Epithelial cell of proximal tubule (primary cell): ENCODE measurements around the gene CYP2A7. TPM values are rescaled to one million over a fixed set of nuclear protein-coding genes. Genes with fewer than 3 reads are reported as not detected.
"Not testable (repeated sequence)": the region's sequence is repeated elsewhere in the genome, so short reads cannot be mapped to it uniquely, and the experiment has no call there.

Source experiments
- DNase-seq: peaks from one replicate; pipeline ENCODE4 v3.0.0-alpha.2; 2011; ENCODE audit warnings: low read depth
- H3K4me3 ChIP-seq: 2 replicates; pipeline ENCODE4 v1.5.1; 2011; ENCODE audit warnings: low read depth, mild to moderate bottlenecking, low read length
- total RNA-seq: library from RNA; depleted of rRNA; stranded (reverse); fragments of >200 nt; gene quantifications from 2 replicates; pipeline ENCODE4 v1.2.3, GENCODE V29; 2015
- TF ChIP-seq, protein P1 (sequence below): conservative IDR thresholded peaks from 2 replicates; pipeline ENCODE4 v1.5.1; 2012; ENCODE audit warnings: low read depth, mild to moderate bottlenecking, low read length

Gene CYP2A7
- total RNA-seq, 1 donor from 2014 or later, result not detected

DNA sequence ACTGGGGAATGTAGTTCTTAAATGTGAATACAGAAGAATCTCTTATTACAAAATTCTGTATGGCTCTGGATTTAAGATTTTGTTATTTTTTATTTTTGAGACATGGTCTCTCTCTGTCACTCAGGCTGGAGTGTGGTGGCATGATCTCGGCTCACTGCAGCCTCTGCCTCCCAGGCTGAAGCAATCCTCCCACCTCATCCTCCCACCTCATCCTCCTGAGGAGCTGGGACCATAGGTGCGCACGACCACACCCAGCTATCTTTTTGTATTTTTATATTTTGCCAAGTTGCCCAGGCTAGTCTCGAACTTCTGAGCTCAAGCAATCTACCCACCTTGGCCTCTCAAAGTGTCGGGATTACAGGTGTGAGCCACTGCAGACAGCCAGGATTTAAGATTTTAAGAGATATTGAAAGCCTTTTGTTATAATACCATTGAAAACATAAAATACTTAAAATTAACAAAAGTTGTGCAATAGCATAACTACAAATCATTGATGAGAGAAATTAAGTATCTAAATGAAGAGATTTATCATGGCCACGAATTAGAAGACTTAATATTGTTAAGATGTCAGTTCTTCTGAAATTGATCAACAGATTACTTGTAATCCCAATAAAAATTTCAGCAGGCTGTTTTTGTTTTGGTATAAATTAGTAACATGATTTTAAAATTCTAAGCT lies 45.1 kb downstream of the CYP2A7 start:
- TF ChIP-seq, protein P1, sequence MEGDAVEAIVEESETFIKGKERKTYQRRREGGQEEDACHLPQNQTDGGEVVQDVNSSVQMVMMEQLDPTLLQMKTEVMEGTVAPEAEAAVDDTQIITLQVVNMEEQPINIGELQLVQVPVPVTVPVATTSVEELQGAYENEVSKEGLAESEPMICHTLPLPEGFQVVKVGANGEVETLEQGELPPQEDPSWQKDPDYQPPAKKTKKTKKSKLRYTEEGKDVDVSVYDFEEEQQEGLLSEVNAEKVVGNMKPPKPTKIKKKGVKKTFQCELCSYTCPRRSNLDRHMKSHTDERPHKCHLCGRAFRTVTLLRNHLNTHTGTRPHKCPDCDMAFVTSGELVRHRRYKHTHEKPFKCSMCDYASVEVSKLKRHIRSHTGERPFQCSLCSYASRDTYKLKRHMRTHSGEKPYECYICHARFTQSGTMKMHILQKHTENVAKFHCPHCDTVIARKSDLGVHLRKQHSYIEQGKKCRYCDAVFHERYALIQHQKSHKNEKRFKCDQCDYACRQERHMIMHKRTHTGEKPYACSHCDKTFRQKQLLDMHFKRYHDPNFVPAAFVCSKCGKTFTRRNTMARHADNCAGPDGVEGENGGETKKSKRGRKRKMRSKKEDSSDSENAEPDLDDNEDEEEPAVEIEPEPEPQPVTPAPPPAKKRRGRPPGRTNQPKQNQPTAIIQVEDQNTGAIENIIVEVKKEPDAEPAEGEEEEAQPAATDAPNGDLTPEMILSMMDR, result no peak
- no peak overlapping the region for H3K4me3 ChIP-seq
- DNase-seq, result no peak

DNA sequence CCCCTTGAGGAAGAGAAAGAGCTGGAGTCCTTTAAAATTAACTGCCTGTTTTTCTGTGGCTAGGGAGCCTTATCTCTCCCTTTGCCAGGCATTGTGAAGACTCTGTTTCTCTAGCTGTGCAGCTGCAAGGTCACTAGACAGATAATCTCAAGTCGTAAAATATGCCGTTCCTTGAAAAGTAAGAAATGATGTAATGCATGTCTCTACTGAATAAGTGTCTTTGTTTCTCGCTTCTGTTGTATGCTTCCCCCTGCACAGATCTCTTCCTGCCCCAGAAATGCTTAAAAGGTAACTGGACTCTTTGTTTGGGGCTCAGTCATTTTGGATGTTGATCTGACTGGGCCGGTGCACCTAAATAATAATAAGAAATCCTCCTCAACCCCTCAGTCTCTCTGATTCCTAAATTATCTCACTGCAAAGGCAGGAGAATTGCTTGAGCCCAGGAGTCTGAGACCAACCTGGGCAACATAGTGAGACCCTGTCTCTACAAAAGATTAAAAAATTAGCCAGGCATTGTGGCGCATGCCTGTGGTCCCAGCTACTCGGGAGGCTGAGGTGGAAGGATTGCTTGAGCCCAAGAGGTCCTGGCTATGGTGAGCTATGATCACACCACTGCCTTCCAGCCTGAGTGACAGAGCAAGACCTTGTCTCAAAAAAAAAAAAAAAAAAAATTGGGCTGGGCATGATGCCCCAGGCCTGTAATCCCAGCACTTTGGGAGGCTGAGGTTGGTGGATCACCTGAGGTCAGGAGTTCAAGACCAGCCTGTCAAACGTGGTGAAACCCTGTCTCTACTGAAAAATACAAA lies 48.1 kb downstream of the CYP2A7 start:
- H3K4me3 ChIP-seq, DNase-seq: not testable (repeated sequence)

DNA sequence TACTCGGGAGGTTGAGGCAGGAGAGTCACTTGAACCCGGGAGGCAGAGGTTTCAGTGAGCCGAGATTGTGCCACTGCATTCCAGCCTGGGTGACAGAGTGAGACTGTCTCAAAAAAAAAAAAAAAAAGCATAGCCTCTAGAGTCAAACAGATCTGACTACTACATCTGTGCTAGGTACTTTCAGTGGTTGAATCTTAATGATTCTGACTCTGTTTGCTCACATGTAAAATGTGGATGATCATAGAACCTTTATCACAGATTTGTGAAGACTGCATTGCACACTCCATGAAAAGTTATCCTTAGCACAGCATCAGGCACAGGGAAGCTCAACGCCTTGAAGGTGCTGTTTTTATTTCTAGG lies 49.6 kb downstream of the CYP2A7 start:
- H3K4me3 ChIP-seq, DNase-seq: not testable (repeated sequence)

DNA sequence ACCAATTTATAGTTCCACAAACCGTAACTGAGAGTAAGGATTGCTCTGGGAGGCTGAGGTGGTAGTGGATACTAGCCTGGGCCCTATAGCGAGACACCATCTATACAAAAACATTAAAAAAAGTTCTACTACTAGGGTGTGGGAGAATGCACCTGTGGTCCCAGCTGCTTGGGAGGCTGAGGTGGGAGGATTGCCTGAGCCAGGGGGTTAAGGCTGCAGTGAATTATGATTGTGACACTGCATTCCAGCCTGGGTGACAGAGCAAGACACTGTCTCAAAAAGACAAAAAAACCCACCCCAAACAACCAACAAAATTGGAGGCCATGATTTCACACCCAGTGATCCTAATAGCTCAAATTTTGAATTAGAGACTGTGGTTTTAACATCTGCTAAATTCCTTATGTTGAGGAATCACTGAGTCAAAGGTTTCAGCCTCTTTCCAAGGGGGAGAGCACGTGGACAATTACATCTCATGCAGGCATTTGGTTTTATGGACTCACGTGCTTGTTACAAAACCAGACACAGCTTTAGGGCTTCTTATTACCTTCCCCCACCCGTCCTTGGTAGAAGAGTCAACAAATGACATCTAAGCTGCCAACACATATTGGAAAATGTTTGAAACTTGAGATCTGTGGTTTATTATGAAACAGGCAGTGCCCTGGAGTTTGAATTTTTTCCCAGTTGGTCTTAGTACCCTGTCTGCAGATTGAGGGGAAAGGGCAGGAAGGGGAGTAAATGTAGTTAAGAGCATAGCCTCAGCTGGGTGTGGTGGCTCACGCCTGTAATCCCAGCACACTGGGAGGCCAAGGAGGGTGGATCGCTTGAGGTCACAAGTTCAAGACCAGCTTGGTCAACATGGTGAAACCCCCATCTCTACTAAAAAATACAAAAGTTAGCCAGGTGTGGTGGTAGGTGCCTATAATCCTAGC lies 50.3 kb downstream of the CYP2A7 start:
- TF ChIP-seq, protein P1, result no peak
- peak; percentile 26 for DNase-seq
- no peak overlapping the region for H3K4me3 ChIP-seq

DNA sequence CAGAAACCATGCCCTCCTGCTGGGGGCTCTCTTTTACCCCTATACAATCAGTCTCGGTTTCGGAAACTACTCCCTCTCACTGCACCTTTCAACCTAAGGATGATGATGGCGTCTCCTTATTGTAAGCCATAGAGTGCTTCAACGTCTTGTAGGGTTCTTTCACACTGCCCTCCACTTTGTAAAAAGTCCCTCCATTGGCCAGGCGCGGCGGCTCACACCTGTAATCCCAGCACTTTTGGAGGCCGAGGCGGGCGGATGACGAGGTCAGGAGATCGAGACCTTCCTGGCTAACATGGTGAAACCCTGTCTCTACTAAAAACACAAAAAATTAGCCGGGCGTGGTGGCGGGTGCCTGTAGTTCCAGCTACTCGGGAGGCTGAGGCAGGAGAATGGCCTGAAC lies 51.3 kb downstream of the CYP2A7 start:
- DNase-seq, H3K4me3 ChIP-seq: not testable (repeated sequence)

DNA sequence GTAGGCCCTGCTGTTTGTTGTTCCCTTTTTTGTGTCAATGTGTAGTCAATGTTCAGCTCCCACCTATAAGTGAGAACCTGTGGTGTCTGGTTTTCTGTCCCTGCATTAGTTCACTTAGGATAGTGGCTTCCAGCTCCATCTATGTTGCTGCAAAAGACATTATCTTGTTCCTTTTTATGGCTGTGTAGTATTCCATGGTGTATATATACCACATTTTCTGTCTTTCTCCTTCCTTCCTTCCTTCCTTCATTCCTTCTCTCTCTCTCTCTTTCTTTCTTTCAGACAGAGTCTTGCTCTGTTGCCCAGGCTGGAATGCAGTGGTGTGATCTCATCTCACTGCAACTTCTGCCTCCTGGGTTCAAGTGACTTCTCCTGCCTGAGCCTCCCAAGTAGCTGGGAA lies 52.8 kb downstream of the CYP2A7 start:
- H3K4me3 ChIP-seq, result no peak overlapping the region
- TF ChIP-seq, protein P1, result no peak
- DNase-seq, result no peak

DNA sequence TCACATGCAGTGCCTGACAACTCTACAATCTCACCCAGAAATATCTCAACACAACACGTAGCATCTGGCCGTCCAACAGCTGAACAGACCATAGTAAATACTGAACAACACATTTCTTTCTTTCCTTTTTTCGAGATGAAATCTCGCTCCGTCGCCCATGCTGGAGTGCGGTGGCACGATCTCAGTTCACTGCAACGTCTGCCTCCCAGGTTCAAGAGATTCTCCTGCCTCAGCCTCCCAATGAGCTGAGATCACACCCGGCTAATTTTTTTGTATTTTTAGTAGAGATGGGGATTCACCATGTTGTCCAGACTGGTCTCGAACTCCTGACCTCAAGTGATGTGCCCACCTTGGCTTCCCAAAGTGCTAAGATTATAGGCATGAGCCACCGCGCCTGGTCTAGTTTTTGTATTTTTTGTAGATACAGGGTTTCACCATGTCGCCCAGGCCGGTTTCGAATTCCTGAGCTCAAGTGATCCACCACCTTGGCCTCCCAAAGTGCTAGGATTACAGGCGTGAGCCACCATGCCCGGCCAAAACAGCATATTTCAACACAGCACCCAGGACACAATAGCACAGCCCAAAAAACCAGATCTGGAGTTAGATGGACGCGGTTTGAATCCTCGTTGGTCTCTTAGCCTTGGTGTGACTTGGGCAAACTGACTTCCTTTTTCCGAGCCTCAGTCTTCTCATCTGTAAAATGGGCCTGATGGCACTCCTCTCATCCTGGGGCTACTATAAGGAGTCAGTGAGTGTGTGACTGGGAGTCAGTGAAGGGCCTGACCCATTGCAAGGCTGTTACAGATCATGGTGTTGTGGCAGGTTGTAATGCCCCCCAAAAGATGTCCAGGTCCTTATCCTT lies 54.4 kb downstream of the CYP2A7 start:
- DNase-seq, result no peak
- H3K4me3 ChIP-seq, result no peak overlapping the region
- TF ChIP-seq, protein P1, result no peak

DNA sequence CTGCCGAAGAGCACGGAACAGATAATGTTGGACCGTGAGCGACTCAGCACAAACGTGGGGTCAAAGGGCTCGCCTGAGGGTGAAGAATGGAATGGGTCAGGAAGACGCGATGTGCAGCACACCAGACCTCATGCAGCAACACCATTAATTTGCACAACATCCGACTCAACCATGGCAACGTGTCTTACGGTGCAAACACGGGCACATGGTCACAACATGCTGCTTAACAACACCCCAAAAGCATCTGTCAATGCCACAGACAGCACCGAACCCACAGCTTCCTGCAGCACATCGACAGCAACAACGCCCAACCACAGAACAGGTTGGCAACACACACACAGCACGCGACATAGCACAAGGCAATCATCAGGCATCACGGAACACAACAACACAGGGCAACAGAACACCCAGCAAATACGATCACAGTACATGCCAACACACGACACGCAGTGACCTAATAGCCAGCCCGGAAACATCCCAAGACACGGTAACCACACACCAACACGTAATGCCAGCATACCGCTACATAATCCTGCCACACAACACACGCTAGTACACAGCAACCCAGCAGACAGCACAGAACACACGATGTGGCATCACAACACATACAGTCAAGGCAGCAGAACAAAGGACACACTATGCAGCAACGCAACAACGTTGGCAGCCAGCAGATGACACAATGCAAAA lies 55.2 kb downstream of the CYP2A7 start:
- not testable (repeated sequence) for DNase-seq, H3K4me3 ChIP-seq

DNA sequence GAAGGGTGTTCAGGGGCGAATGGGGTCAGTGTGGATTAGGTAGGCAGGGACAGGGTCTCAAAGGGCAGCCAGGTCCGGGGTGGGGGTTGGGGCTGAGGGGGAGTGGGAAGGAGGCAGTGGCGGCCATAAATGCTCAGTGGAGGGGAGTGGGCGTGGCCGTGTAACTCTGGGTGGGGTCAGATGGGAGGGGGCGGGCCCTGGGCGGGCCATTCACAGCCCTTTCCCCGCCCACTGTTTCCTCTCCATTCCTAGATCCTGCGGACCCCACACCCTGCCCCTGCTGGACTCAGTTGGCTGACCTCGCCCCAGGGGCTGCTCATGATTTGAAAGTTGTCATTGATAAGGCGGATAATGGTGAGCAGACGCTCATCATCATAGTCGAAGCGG lies 55.7 kb downstream of the CYP2A7 start:
- not testable (repeated sequence) for H3K4me3 ChIP-seq, DNase-seq

DNA sequence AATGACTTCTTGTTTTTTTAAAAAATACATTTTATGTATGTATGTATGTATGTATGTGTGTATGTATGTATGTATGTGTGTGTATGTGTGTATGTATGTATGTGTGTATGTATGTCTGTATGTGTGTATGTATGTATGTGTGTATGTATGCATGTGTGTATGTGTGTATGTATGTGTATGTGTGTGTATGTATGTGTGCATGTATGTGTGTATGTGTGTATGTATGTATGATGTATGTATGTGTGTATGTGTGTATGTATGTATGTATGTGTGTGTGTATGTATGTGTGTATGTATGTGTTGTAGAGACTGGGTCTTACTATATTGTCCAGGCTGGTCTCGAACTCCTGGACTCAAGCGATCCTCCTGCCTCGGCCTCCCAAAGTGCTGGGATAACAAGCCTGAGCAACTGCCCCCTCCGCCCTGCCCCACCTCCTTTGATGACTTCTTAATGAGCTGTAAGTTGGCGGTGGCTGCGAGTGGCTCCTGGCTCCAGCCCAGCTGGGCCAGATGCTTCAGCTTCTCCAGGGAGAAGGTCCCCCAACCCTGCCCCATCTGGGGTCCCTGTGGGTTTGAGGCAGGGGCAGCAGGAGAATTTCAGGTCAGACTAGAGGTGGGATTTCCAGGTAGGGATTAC lies 56.5 kb downstream of the CYP2A7 start:
- H3K4me3 ChIP-seq, DNase-seq: not testable (repeated sequence)
